Hematopoietic multipotent progenitor cell treated with erythropoietin and hydrocortisone succinate and interleukin-3 and kit ligand, for 17 days (in vitro differentiated cells): ENCODE measurements around the gene PHTF1.
A peak's percentile ranks its signal among the peaks of the same experiment; 100 is the strongest.
"Not testable (repeated sequence)": the region's sequence is repeated elsewhere in the genome, so short reads cannot be mapped to it uniquely, and the experiment has no call there.

Source experiments
- DNase-seq: peaks from one replicate; pipeline ENCODE4 v3.0.0-alpha.2; 2015; ENCODE audit warnings: low spot score

PHTF1 gene

GRCh38 chr1:113777561-113777960, 18.3 kb upstream of the PHTF1 start:
- DNase-seq, result peak; percentile 34

GRCh38 chr1:113770031-113770430, 10.7 kb upstream of the PHTF1 start:
- DNase-seq, result no peak

- DNase-seq, result no peak
These were observed 10.3 kb upstream of the PHTF1 start for GRCh38 chr1:113769601-113769970.

GRCh38 chr1:113768916-113769600, 9.8 kb upstream of the PHTF1 start:
- DNase-seq, result no peak

- DNase-seq, result no peak
These were observed 6.3 kb upstream of the PHTF1 start for GRCh38 chr1:113765306-113766230.

- no peak for DNase-seq
These were observed 4.4 kb upstream of the PHTF1 start for GRCh38 chr1:113763661-113764060.

GRCh38 chr1:113761937-113762336, 2.7 kb upstream of the PHTF1 start:
- no peak for DNase-seq

GRCh38 chr1:113760102-113761080, 1.1 kb upstream of the PHTF1 start:
- DNase-seq, result no peak

GRCh38 chr1:113758631-113759332, 504 bp downstream of the PHTF1 start:
- peak; percentile 72 for DNase-seq

GRCh38 chr1:113756461-113756860, 2.8 kb downstream of the PHTF1 start:
- DNase-seq, result no peak

GRCh38 chr1:113753333-113753732, 6.0 kb downstream of the PHTF1 start:
- DNase-seq, result not testable (repeated sequence)

- no peak for DNase-seq
These were observed 7.8 kb downstream of the PHTF1 start for GRCh38 chr1:113751516-113751915.

- no peak for DNase-seq
These were observed 8.2 kb downstream of the PHTF1 start for GRCh38 chr1:113751114-113751513.

GRCh38 chr1:113749402-113749801, 9.9 kb downstream of the PHTF1 start:
- no peak for DNase-seq

- DNase-seq, result no peak
These were observed 11.9 kb downstream of the PHTF1 start for GRCh38 chr1:113747376-113747775.

- no peak for DNase-seq
These were observed 13.9 kb downstream of the PHTF1 start for GRCh38 chr1:113745425-113745824.

GRCh38 chr1:113744114-113744513, 15.2 kb downstream of the PHTF1 start:
- DNase-seq, result no peak

GRCh38 chr1:113742515-113742914, 16.8 kb downstream of the PHTF1 start:
- no peak for DNase-seq

GRCh38 chr1:113734357-113735055, 24.8 kb downstream of the PHTF1 start:
- DNase-seq, result no peak

- DNase-seq, result no peak
These were observed 26.5 kb downstream of the PHTF1 start for GRCh38 chr1:113732802-113733201.

GRCh38 chr1:113721010-113721409, 38.3 kb downstream of the PHTF1 start:
- no peak for DNase-seq
